Psoas muscle (tissue), 8 donors: ENCODE results near the gene SMPDL3A. TPM values are rescaled to one million over a fixed set of nuclear protein-coding genes. Genes with fewer than 3 reads are reported as not detected.
"Not testable (repeated sequence)": the region's sequence is repeated elsewhere in the genome, so short reads cannot be mapped to it uniquely, and the experiment has no call there.

ENCODE experiments used
- ATAC-seq, 4 donors: fragments of 200-7000 bp; cut with Tn5 transposase; one replicate each; pipeline ENCODE4 v1.9.1; 2020; ENCODE audit warnings: moderate library complexity in 3 of 4, mild to moderate bottlenecking in 2 of 4
- DNase-seq, 2 donors: peaks; one replicate each; pipeline ENCODE4 v3.0.0-alpha.2; 2020
- H3K27ac ChIP-seq: fragments of 200-600 bp; one replicate; pipeline ENCODE4 v1.8.0; 2022
- H3K27me3 ChIP-seq, 3 donors: fragments of 200-600 bp in 1 of 3; one replicate each; pipeline versions ENCODE4 v1.6.1 to v1.8.0; 2013 to 2022; ENCODE audit warnings: low read length in 2 of 3, mild to moderate bottlenecking in 2 of 3, moderate library complexity in 1 of 3; ENCODE audit not compliant: insufficient read depth in 3 of 3
- H3K36me3 ChIP-seq, 2 donors: fragments of 200-600 bp in 1 of 2; one replicate each; pipeline versions ENCODE4 v1.6.1 to v1.8.0; 2013 to 2022; ENCODE audit warnings: low read depth in 1 of 2, mild to moderate bottlenecking in 1 of 2, moderate library complexity in 1 of 2; ENCODE audit not compliant: insufficient read depth in 1 of 2
- H3K4me1 ChIP-seq: fragments of 200-600 bp; one replicate; pipeline ENCODE4 v1.8.0; 2022
- H3K4me3 ChIP-seq: fragments of 200-600 bp; one replicate; pipeline ENCODE4 v1.8.0; 2022; ENCODE audit warnings: mild to moderate bottlenecking
- H3K9me3 ChIP-seq: fragments of 200-600 bp; one replicate; pipeline ENCODE4 v1.8.0; 2022
- WGBS, 3 donors: extraction: QIAGEN DNeasy Blood & Tissue Kit; methylation state at CpG; one replicate each; pipeline versions ENCODE4 v1.1.6 to v1.1.7; 2013; 5-methylcytosine and 5-hydroxymethylcytosine counted together
- intact Hi-C, 2 donors: fragments of 100-400 bp; cut with DNase I; formaldehyde crosslinking; loops; one replicate each; pipeline versions ENCODE4 v1.11.0 to v1.14.2; 2022
- polyA plus RNA-seq, 3 donors: library from polyadenylated mRNA; stranded (reverse); fragments of 200-250 nt; gene quantifications; one replicate each; pipeline ENCODE4 v1.2.3, GENCODE V29; 2013
- total RNA-seq, 4 donors: library from RNA; stranded (reverse); fragmentation: NEBNext Ultra II Directional in 2 of 4; extraction: Animal tissue kit (Norgen Biotek cat#: 25700) in 2 of 4; gene quantifications; one replicate each; pipeline versions ENCODE4 v1.2.1 to v1.2.4, GENCODE V29; 2021 to 2023
- TF ChIP-seq, protein P1 (sequence below): fragments of 200-600 bp; IDR thresholded peaks from one replicate; pipeline ENCODE4 v1.8.0; 2022; ENCODE audit warnings: antibody characterized with exemption
- donor health status: healthy with polysubstance abuse.
- donor health status: DM: no; HTN: no; CAD: no; lungs with moderate emphysema.
- donor health status: Bipolar disorder and iron deficiency.
- donor health status: healthy.
- donor health status: DM: yes; HTN: yes; CAD: no.
- donor health status: DM: no; HTN: no; CAD: no.
- donor health status: DM: no; HTN: no; CAD: no.
- donor health status: DM: yes; HTN: yes; CAD: no.

The SMPDL3A gene
- total and polyA plus RNA-seq, 7 donors = 6.3 to 38.4 (median 27.6) TPM

DNA sequence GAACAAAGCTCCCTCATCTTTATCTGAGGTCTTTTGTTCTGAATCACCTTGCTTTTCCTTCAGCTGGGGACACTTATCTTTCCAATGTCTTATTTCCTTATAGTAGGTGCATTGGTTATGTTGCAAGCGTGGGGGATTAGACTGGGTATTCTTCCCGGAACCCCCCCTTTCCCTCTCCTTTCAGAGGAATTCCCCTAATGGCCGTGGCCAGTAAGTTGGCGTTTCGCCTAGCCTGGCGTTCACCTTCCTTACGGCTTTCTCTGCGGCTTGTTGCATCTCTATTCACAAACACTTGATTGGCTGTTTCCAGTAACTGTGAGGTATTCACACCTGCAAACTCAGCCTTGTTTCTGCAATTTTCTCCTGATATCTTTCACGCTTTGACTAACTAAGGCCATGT lies 42.4 kb upstream of the SMPDL3A start:
- no peak for DNase-seq
- H3K27me3 ChIP-seq = no peaks in the 10 kb centered on the region
- ATAC-seq = no peak
- H3K36me3 ChIP-seq = no peaks in the 10 kb centered on the region
- H3K4me3 ChIP-seq = no peak overlapping the region
- TF ChIP-seq, protein P1, sequence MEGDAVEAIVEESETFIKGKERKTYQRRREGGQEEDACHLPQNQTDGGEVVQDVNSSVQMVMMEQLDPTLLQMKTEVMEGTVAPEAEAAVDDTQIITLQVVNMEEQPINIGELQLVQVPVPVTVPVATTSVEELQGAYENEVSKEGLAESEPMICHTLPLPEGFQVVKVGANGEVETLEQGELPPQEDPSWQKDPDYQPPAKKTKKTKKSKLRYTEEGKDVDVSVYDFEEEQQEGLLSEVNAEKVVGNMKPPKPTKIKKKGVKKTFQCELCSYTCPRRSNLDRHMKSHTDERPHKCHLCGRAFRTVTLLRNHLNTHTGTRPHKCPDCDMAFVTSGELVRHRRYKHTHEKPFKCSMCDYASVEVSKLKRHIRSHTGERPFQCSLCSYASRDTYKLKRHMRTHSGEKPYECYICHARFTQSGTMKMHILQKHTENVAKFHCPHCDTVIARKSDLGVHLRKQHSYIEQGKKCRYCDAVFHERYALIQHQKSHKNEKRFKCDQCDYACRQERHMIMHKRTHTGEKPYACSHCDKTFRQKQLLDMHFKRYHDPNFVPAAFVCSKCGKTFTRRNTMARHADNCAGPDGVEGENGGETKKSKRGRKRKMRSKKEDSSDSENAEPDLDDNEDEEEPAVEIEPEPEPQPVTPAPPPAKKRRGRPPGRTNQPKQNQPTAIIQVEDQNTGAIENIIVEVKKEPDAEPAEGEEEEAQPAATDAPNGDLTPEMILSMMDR = no peak
- 80 to 83% (median 81%) methylated on average over 9 of the region's 9 CpGs for WGBS, 3 donors
- H3K4me1 ChIP-seq = peaks cover 10% of the 10 kb centered on the region
- no peak overlapping the region for H3K27ac ChIP-seq
- H3K9me3 ChIP-seq = no peaks in the 10 kb centered on the region
- intact Hi-C loops = loop anchor here in 1 of 2 donors (5.0 kb wide), 1 partner anchor 91 kb away; no protein-coding TSS in a partner anchor

DNA sequence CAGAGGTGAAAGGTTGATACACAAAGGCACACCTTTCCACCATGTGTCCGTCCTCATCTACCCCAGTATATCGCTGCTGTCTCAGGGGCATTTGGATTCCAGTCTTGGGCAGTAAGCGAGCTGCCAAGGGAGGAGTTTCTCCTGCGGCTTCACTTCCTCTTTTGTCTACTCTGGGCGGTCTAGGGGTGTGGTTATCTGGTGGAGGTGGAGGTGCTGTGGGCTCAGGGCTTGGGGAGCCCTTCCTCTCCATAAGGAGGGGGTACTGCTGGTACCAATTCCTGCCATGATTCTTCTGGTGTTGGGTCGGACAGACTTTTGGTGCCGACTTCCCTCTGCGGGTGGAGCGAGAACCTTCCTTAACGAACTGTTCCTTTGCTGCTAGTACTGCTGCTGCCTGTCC lies 41.5 kb upstream of the SMPDL3A start:
- WGBS, 3 donors = 91 to 92% (median 92%) methylated on average over 10 of the region's 10 CpGs
- Histone ChIP-seq H3K36me3 (no peaks in the 10 kb centered on the region), H3K4me3 (no peak overlapping the region), H3K9me3 (no peaks in the 10 kb centered on the region), H3K27me3 (no peaks in the 10 kb centered on the region), H3K27ac (no peak overlapping the region), H3K4me1 (peaks cover 18% of the 10 kb centered on the region)
- intact Hi-C loops = loop anchor here in 1 of 2 donors (5.0 kb wide), 1 partner anchor 90 kb away; no protein-coding TSS in a partner anchor
- TF ChIP-seq, protein P1 = no peak
- DNase-seq = no peak
- no peak for ATAC-seq

DNA sequence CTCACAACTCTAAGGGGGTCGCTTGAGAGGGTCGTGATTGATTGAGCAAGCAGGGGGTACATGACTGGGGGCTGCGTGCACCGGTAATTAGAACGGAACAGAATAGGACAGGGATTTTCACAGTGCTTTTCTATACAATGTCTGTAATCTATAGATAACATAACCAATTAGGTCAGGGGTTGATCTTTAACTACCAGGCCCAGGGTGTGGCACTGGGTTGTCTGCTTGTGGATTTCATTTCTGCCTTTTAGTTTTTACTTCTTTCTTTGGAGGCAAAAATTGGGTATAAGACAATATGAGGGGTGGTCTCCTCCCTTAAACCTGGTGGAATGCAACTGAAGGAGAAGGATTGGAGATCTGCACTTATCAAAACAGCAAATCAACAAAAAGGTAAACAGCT lies 40.1 kb upstream of the SMPDL3A start:
- H3K4me1 ChIP-seq = peaks cover 27% of the 10 kb centered on the region
- H3K27ac ChIP-seq, ATAC-seq, DNase-seq, H3K27me3 ChIP-seq, H3K4me3 ChIP-seq, H3K36me3 ChIP-seq, H3K9me3 ChIP-seq: not testable (repeated sequence)
- WGBS, 3 donors = 42 to 75% (median 72%) methylated on average over 4 to 5 of the region's 5 CpGs
- intact Hi-C loops = loop anchor here in 1 of 2 donors (5.0 kb wide), 1 partner anchor 88 kb away; no protein-coding TSS in a partner anchor

DNA sequence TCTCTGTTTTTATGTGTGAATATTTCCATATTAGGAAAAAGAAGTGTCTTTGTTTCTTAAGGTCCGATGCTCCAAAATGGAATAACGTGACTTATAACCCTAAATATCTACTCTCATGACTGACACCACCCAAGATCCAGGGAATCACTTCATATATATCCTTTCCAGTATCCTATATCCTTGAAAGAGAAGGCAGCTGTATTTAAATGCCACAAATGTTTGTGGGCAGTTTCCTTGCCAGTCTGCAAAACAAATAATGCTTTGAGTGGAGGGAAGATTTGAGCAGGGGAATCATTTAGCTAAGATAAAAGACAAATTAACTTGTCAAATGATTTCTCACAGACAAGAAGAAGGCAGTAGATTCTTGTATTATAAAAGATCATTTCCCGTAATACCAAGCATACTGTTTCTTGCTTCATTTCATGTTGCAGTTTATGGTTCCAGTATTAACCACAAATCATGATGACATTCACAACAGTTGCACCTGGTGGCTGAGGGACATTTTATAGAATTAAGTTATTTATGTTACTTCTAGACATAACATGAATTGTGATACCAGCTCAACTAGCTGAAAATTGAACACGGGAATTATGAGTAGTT lies 39.5 kb upstream of the SMPDL3A start:
- TF ChIP-seq, protein P1 = no peak
- Histone ChIP-seq H3K4me3 (no peak overlapping the region), H3K9me3 (no peaks in the 10 kb centered on the region), H3K36me3 (no peaks in the 10 kb centered on the region), H3K27me3 (no peaks in the 10 kb centered on the region), H3K27ac (no peak overlapping the region), H3K4me1 (peaks cover 31% of the 10 kb centered on the region)
- intact Hi-C loops = loop anchor here (5.0 kb wide), 2 partner anchors 38 to 88 kb away; partner anchors contain the start of gene SMPDL3A (in 2 of the 2)
- no peak for ATAC-seq
- 71 to 89% (median 74%) methylated on average over 4 of the region's 4 CpGs for WGBS, 3 donors
- DNase-seq = no peak

DNA sequence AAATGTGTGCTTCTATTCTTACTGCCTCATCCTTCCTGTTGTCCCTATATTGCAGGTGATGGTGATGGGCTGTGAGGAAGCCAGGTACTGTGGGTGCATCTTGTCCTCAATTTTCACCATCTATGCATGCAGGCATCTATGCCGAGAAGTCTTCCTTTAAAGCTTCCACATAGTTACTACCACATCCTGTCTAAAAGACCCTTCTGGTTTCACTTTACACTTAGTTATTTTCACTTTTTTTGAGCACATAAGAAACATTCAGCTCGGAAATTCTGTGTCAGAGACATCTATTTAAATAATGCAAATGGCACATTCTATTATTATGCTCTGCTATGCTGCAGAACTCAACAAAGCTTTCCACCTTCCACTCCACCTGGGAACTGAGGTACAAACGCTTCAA lies 37.7 kb upstream of the SMPDL3A start:
- H3K27me3 ChIP-seq = no peaks in the 10 kb centered on the region
- H3K36me3 ChIP-seq = no peaks in the 10 kb centered on the region
- WGBS, 3 donors = 69 to 76% (median 70%) methylated on average over 3 of the region's 3 CpGs
- no peak for ATAC-seq
- intact Hi-C loops = loop anchor here (5.0 kb wide), 1 partner anchor 36 kb away; the partner anchor contains the start of gene SMPDL3A (in 2 of the 2)
- DNase-seq = no peak
- H3K4me3 ChIP-seq = no peak overlapping the region
- H3K4me1 ChIP-seq = peaks cover 28% of the 10 kb centered on the region
- no peak overlapping the region for H3K27ac ChIP-seq
- TF ChIP-seq, protein P1 = no peak
- no peaks in the 10 kb centered on the region for H3K9me3 ChIP-seq
